ENCODE measurements around the gene SFN. TPM values are rescaled to one million over a fixed set of nuclear protein-coding genes. Genes with fewer than 3 reads are reported as not detected.

Gene SFN
- total and polyA plus RNA-seq, 2 of the 13 experiments (the other 11 are each of a cell fraction or from before 2014, with no cell fraction given): 4.3 to 5.6 TPM

DNA sequence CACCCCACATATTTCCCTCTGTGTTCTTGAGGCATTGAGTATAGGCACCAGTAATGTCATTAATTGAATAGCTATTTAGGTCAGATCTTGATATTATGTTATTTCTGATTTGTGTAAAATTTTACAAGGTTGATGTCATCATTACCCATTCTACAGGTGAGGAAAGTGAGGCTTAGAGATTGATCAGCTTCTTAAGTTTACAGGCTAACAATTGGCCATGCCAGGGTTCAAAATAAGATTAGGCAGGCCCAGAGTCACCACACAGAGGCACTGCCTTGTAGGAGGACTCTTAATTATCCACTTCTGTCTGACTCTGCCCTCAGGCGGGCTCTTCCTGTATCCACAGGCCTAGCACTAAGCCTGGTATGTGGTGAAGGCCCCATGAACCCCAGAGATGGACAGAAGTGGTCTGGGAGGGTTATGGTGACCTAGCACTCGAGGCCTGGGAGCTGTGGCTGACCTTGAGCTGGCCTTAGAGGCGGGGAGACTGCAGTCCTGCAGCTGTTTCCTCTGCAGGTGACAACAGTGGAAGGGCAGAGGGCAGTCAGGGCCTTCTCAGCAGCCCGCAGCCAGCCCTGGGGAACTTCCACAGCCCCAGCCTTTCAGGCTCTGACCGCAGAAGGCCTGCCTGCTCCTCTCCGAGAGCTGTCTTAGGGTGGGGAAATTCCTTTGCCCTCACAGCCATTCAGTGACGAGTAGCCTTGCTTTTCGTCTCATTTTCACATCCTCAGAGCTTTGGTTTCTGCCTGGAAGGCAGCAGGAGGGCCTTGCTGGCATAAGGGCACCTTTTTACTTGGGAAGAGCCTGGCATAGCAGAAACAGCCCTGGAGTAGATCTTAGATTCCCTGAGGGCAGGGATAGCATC, 24.2 kb upstream of the SFN start (continued):
- TF ChIP-seq, protein P1, sequence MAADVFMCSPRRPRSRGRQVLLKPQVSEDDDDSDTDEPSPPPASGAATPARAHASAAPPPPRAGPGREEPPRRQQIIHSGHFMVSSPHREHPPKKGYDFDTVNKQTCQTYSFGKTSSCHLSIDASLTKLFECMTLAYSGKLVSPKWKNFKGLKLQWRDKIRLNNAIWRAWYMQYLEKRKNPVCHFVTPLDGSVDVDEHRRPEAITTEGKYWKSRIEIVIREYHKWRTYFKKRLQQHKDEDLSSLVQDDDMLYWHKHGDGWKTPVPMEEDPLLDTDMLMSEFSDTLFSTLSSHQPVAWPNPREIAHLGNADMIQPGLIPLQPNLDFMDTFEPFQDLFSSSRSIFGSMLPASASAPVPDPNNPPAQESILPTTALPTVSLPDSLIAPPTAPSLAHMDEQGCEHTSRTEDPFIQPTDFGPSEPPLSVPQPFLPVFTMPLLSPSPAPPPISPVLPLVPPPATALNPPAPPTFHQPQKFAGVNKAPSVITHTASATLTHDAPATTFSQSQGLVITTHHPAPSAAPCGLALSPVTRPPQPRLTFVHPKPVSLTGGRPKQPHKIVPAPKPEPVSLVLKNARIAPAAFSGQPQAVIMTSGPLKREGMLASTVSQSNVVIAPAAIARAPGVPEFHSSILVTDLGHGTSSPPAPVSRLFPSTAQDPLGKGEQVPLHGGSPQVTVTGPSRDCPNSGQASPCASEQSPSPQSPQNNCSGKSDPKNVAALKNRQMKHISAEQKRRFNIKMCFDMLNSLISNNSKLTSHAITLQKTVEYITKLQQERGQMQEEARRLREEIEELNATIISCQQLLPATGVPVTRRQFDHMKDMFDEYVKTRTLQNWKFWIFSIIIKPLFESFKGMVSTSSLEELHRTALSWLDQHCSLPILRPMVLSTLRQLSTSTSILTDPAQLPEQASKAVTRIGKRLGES (CRISPR knock-in tag; IDR thresholded peaks at IDR 0.05; ENCODE audit: borderline replicate concordance): no peak
- TF ChIP-seq RFXAP (CRISPR knock-in tag; IDR thresholded peaks at IDR 0.05; ENCODE audit: borderline replicate concordance): 0 out of 2 replicates have a peak, but pooled peaks have one; percentile 31
- TF ChIP-seq, protein P2, sequence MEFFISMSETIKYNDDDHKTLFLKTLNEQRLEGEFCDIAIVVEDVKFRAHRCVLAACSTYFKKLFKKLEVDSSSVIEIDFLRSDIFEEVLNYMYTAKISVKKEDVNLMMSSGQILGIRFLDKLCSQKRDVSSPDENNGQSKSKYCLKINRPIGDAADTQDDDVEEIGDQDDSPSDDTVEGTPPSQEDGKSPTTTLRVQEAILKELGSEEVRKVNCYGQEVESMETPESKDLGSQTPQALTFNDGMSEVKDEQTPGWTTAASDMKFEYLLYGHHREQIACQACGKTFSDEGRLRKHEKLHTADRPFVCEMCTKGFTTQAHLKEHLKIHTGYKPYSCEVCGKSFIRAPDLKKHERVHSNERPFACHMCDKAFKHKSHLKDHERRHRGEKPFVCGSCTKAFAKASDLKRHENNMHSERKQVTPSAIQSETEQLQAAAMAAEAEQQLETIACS (CRISPR knock-in tag; IDR thresholded peaks at IDR 0.05): no peak
- 0 out of 2 replicates have a peak, but pooled peaks have one; percentile 47 for TF ChIP-seq ZNF335 (CRISPR knock-in tag; IDR thresholded peaks at IDR 0.05)
- TF ChIP-seq, protein P3, sequence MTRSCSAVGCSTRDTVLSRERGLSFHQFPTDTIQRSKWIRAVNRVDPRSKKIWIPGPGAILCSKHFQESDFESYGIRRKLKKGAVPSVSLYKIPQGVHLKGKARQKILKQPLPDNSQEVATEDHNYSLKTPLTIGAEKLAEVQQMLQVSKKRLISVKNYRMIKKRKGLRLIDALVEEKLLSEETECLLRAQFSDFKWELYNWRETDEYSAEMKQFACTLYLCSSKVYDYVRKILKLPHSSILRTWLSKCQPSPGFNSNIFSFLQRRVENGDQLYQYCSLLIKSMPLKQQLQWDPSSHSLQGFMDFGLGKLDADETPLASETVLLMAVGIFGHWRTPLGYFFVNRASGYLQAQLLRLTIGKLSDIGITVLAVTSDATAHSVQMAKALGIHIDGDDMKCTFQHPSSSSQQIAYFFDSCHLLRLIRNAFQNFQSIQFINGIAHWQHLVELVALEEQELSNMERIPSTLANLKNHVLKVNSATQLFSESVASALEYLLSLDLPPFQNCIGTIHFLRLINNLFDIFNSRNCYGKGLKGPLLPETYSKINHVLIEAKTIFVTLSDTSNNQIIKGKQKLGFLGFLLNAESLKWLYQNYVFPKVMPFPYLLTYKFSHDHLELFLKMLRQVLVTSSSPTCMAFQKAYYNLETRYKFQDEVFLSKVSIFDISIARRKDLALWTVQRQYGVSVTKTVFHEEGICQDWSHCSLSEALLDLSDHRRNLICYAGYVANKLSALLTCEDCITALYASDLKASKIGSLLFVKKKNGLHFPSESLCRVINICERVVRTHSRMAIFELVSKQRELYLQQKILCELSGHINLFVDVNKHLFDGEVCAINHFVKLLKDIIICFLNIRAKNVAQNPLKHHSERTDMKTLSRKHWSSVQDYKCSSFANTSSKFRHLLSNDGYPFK (CRISPR knock-in tag; IDR thresholded peaks at IDR 0.05; ENCODE audit: borderline replicate concordance): peak; percentile 28; the same call in 1 of the 2 replicates
- TF ChIP-seq CHD4 (IDR thresholded peaks at IDR 0.05; ENCODE audit: borderline replicate concordance, low read length): peak; percentile 76; the same call in 1 of the 2 replicates
- peak; percentile 70; the same call in 1 of the 2 replicates for TF ChIP-seq CBFB (CRISPR knock-in tag; IDR thresholded peaks at IDR 0.05)
- TF ChIP-seq, protein P4, sequence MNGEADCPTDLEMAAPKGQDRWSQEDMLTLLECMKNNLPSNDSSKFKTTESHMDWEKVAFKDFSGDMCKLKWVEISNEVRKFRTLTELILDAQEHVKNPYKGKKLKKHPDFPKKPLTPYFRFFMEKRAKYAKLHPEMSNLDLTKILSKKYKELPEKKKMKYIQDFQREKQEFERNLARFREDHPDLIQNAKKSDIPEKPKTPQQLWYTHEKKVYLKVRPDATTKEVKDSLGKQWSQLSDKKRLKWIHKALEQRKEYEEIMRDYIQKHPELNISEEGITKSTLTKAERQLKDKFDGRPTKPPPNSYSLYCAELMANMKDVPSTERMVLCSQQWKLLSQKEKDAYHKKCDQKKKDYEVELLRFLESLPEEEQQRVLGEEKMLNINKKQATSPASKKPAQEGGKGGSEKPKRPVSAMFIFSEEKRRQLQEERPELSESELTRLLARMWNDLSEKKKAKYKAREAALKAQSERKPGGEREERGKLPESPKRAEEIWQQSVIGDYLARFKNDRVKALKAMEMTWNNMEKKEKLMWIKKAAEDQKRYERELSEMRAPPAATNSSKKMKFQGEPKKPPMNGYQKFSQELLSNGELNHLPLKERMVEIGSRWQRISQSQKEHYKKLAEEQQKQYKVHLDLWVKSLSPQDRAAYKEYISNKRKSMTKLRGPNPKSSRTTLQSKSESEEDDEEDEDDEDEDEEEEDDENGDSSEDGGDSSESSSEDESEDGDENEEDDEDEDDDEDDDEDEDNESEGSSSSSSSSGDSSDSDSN (CRISPR knock-in tag; IDR thresholded peaks at IDR 0.05): peak; percentile 97
- TF ChIP-seq ETV6 (CRISPR knock-in tag; conservative IDR thresholded peaks at IDR 0.05): 0 out of 2 replicates have a peak, but pooled peaks have one; percentile 47
- TF ChIP-seq, protein P5, sequence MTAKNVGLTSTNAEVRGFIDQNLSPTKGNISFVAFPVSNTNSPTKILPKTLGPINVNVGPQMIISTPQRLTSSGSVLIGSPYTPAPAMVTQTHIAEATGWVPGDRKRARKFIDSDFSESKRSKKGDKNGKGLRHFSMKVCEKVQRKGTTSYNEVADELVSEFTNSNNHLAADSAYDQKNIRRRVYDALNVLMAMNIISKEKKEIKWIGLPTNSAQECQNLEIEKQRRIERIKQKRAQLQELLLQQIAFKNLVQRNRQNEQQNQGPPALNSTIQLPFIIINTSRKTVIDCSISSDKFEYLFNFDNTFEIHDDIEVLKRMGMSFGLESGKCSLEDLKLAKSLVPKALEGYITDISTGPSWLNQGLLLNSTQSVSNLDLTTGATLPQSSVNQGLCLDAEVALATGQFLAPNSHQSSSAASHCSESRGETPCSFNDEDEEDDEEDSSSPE (CRISPR knock-in tag; IDR thresholded peaks at IDR 0.05): peak; percentile 47; the same call in 1 of the 2 replicates
- peak; percentile 98 for TF ChIP-seq ESRRA (CRISPR knock-in tag; IDR thresholded peaks at IDR 0.05; ENCODE audit: low read depth)
- 0 out of 2 replicates have a peak, but pooled peaks have one; percentile 35 for TF ChIP-seq ATF7-NPFF (CRISPR knock-in tag; IDR thresholded peaks at IDR 0.05; ENCODE audit: low read depth)
- no peak for TF ChIP-seq ZNF430 (CRISPR knock-in tag; IDR thresholded peaks at IDR 0.05)

Data from HepG2 (cell line).